Activated naive CD4-positive, alpha-beta T cell treated with Interleukin-2 at 50 U/mL for 16 hours (primary cell): ENCODE measurements around the gene DTX1.

Source experiments
- DNase-seq: peaks from one replicate; pipeline ENCODE4 v3.0.0-alpha.2; 2020

The DTX1 gene

DNA sequence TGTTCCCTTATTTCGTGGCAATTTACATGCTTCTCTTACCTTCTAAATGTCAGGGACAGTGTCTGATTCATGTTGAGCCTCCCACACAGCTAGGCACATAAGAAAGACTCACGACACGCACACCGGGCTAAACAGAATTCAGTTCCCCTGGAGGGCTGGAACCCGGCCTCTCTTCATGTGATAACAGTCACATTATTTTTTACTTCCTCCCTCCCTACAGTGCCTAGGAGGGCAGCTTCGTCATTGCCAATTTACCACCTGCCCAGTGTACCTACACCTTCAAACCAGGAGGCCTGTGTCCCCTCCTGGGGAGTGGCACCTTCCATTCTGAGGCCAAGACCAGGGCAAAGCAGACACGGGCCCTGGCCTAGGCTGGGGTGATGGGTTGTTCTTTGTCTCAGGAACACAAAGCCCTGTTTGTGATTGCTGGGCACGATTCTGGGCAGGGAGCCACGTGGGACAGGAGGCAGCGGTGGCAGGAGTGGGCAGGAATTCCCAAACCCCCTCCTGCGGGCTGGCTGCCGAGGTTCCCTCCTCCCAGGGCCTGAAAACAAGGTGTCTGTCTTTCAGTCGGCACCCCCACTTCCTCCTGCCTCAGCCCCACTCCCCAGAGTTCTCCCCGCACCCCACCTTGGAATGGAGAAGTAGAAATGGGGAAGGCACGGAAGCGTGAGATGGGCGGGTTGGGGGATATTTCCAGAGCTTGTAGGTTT, 85.8 kb downstream of the DTX1 start:
- no peak for DNase-seq

GRCh38 chr12:113142886-113143332, 86.4 kb downstream of the DTX1 start:
- DNase-seq: no peak

DNA sequence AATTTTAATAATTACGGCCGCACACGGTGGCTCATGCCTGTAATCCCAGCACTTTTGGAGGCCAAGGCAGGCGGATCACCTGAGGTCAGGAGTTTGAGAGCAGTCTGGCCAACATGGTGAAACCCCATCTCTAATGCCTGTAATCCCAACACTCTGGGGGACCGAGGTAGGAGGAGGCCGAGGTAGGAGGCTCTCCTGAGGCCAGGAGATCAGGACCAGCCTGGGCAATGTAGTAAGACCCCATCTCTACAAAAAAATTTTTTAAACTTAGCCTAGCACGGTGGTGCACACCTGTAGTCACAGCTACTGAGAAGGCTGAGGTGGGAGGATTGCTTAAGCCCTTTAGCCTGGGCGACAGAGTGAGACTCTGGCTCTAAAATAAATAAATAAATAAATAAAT, 87.4 kb downstream of the DTX1 start:
- DNase-seq: no peak

DNA sequence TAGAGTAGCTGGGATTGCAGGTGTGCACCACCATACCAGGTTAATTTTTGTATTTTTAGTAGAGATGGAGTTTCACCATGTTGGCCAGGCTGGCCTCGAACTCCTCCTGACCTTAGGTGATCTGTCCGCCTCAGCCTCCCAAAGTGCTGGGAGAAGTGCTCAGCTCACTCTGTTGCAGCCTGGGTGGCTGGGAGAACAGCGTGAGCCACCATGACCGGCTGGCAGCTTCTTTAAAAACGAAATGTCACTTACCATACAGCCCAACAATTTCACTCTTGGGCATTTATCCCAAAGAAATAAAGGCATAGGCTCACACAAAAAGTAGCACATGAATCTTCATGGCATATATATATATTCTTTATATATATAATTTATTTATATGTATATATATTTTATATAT, 88.3 kb downstream of the DTX1 start:
- DNase-seq: no peak

DNA sequence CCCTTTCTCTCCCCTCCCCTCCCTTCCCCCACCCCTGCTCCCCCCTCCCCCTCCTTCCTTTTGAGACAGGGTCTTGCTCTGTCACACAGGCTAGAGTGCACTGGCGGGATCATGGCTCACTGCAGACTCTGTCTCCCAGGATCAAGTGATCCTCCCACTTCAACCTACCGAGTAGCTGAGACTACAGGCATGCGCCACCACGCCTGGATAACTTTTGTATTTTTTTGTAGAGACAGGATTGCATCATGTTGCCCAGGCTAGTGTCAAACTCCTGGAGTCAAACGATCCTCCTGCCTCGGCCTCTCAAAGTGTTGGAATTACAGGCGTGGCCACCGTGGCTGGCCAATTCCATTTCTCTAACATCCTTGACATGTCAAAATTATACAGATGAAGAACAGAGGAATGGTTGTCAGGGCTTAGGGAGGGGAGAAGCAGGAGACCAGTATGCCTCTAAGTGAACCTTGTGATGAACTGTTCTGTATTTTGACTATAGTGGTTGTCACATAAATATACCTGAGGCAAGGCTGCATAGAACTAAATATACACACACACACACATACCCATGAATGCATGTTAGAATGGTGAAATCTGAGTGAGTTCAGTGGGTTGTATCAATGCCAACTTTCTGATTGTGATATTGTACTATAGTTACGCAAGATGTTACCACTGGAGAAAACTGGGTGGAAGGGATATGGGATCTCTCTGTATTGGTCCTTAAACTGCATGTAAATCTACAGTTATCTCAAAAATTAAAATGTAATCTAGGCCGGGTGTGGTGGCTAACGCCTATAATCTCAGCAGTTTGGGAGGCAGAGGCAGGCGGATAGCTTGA, 89.4 kb downstream of the DTX1 start:
- no peak for DNase-seq

- DNase-seq: no peak
Observed at GRCh38 chr12:113146999-113147398, 90.5 kb downstream of the DTX1 start.
